Transverse colon (tissue), 3 donors: ENCODE results near the gene CD9.

Experiments
- EP300 ChIP-seq: sonication (generic); formaldehyde crosslinking; IDR thresholded peaks from one replicate; pipeline ENCODE4 v1.6.1; 2017; ENCODE audit warnings: antibody characterized with exemption, low read depth
- POLR2A ChIP-seq: fragments of 450-650 bp; IDR thresholded peaks from one replicate; pipeline ENCODE4 v1.6.1; 2016; ENCODE audit warnings: antibody characterized with exemption, mild to moderate bottlenecking, moderate library complexity
- TF ChIP-seq, protein P1 (sequence below), 5 experiments: fragments of 200-600 bp in 3 of 5; fragments of 450-650 bp in 2 of 5; sonication (generic) in 3 of 5; IDR thresholded peaks; 1 replicate in 2 of 5; 2 replicates in 3 of 5; pipeline ENCODE4 v1.5.1; 2016 to 2017; ENCODE audit warnings: antibody characterized with exemption in 5 of 5, inconsistent platforms in 3 of 5, mild to moderate bottlenecking in 2 of 5, moderate library complexity in 1 of 5

GRCh38 chr12:6213969-6214368, 13.8 kb downstream of the CD9 start:
- TF ChIP-seq, protein P1, sequence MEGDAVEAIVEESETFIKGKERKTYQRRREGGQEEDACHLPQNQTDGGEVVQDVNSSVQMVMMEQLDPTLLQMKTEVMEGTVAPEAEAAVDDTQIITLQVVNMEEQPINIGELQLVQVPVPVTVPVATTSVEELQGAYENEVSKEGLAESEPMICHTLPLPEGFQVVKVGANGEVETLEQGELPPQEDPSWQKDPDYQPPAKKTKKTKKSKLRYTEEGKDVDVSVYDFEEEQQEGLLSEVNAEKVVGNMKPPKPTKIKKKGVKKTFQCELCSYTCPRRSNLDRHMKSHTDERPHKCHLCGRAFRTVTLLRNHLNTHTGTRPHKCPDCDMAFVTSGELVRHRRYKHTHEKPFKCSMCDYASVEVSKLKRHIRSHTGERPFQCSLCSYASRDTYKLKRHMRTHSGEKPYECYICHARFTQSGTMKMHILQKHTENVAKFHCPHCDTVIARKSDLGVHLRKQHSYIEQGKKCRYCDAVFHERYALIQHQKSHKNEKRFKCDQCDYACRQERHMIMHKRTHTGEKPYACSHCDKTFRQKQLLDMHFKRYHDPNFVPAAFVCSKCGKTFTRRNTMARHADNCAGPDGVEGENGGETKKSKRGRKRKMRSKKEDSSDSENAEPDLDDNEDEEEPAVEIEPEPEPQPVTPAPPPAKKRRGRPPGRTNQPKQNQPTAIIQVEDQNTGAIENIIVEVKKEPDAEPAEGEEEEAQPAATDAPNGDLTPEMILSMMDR (IDR thresholded peaks at IDR 0.05): no peak
- TF ChIP-seq POLR2A (no peak), EP300 (no peak)
